GM12878 (cell line): ENCODE measurements around the gene VAT1.

Experiments used
- CEBPB ChIP-seq, 2 experiments: fragments of 150-350 bp in 1 of 2; IDR thresholded peaks; 2 replicates each; pipeline ENCODE4 v1.6.1; 2012 to 2014; ENCODE audit warnings: low read depth in 2 of 2, low read length in 2 of 2, borderline replicate concordance in 1 of 2, inconsistent platforms in 1 of 2
- CTCF ChIP-seq, 3 experiments: IDR thresholded peaks in 2 of 3; conservative IDR thresholded peaks in 1 of 3; 2 replicates each; pipeline ENCODE4 v1.5.1; 2011; ENCODE audit warnings: low read depth in 3 of 3, low read length in 3 of 3, mild to moderate bottlenecking in 3 of 3, control low read depth in 2 of 3, moderate library complexity in 2 of 3, inconsistent platforms in 1 of 3, mixed read lengths in 1 of 3; ENCODE audit not compliant: control insufficient read depth in 2 of 3, insufficient read depth in 1 of 3; ENCODE audit errors: extremely low read depth in 1 of 3
- EP300 ChIP-seq, 2 experiments: fragments of 150-350 bp in 1 of 2; IDR thresholded peaks; 2 replicates each; pipeline ENCODE4 v1.6.1; 2011 to 2012; ENCODE audit warnings: low read depth in 2 of 2, low read length in 2 of 2, borderline replicate concordance in 1 of 2, improper control_type of control experiment in 1 of 2, inconsistent platforms in 1 of 2; ENCODE audit not compliant: control insufficient read depth in 1 of 2
- NFYB ChIP-seq: IDR thresholded peaks from 2 replicates; pipeline ENCODE4 v1.6.1; 2011; ENCODE audit warnings: low read depth, mild to moderate bottlenecking, low read length, improper control_type of control experiment, moderate library complexity; ENCODE audit not compliant: insufficient read depth
- POLR2AphosphoS5 ChIP-seq: IDR thresholded peaks from 2 replicates; pipeline ENCODE4 v1.6.1; 2011; ENCODE audit warnings: mild to moderate bottlenecking, low read length, inconsistent platforms
- RAD21 ChIP-seq: IDR thresholded peaks from 2 replicates; pipeline ENCODE4 v1.6.1; 2011; ENCODE audit warnings: mild to moderate bottlenecking, low read depth, low read length, moderate library complexity; ENCODE audit not compliant: insufficient read depth
- SIN3A ChIP-seq: IDR thresholded peaks from 2 replicates; pipeline ENCODE4 v1.6.1; 2012; ENCODE audit warnings: low read depth, low read length, improper control_type of control experiment
- SP1 ChIP-seq: IDR thresholded peaks from one replicate; pipeline ENCODE4 v1.6.1; 2011; ENCODE audit warnings: low read depth, low read length
- SREBF2 ChIP-seq: IDR thresholded peaks from 2 replicates; pipeline ENCODE4 v1.6.1; 2012; ENCODE audit warnings: mild to moderate bottlenecking, low read length
- TCF7 ChIP-seq: IDR thresholded peaks from 2 replicates; pipeline ENCODE4 v1.6.1; 2014; ENCODE audit warnings: antibody characterized with exemption, borderline replicate concordance
- USF2 ChIP-seq: IDR thresholded peaks from 2 replicates; pipeline ENCODE4 v1.6.1; 2011; ENCODE audit warnings: low read depth, low read length, improper control_type of control experiment, borderline replicate concordance
- ZBTB40 ChIP-seq: fragments of 450-650 bp; IDR thresholded peaks from 2 replicates; pipeline ENCODE4 v1.6.1; 2016; ENCODE audit warnings: mild to moderate bottlenecking, moderate library complexity, borderline replicate concordance

GRCh38 chr17:42991471-42991870 lies 30.7 kb downstream of the VAT1 start:
- TF ChIP-seq CTCF (IDR thresholded peaks at IDR 0.05 in 2 of 3, conservative IDR thresholded peaks at IDR 0.05 in 1 of 3; ENCODE audit: control insufficient read depth in 2 of 3, extremely low read depth in 1 of 3, insufficient read depth in 1 of 3, low read depth in 3 of 3, low read length in 3 of 3) = no peak
- TF ChIP-seq ZBTB40 = no peak
- TF ChIP-seq RAD21 = no peak
- no peak for TF ChIP-seq SREBF2
- TF ChIP-seq USF2 = no peak
- no peak for TF ChIP-seq CEBPB (IDR thresholded peaks at IDR 0.05; ENCODE audit: borderline replicate concordance in 1 of 2, low read depth in 2 of 2, low read length in 2 of 2)
- TF ChIP-seq NFYB = no peak
- TF ChIP-seq POLR2AphosphoS5 = no peak
- TF ChIP-seq TCF7 = no peak
- TF ChIP-seq SP1 = no peak
- TF ChIP-seq SIN3A = no peak
- no peak for TF ChIP-seq EP300 (IDR thresholded peaks at IDR 0.05; ENCODE audit: borderline replicate concordance in 1 of 2, control insufficient read depth in 1 of 2, low read depth in 2 of 2, low read length in 2 of 2)
